HEK293T (cell line): Measurements from ENCODE around the gene LST1.

Experiments
- CTCF ChIA-PET: fragments of 350-600 bp; formaldehyde crosslinking; extraction: SDS; loops from one replicate; lab custom pipeline; 2021; ENCODE audit warnings: antibody characterized with exemption, inconsistent platforms; lab: Yijun Ruan, JAX
- POLR2A ChIA-PET: fragments of 350-600 bp; formaldehyde crosslinking; extraction: SDS; loops from one replicate; lab custom pipeline; 2020; ENCODE audit warnings: antibody characterized with exemption, inconsistent platforms; lab: Yijun Ruan, JAX
- DNase-seq: peaks from one replicate; pipeline ENCODE4 v3.0.0; 2012; ENCODE audit warnings: mixed read lengths; ENCODE audit errors: extremely low spot score
- ARNT ChIP-seq: fragments of 450-650 bp; IDR thresholded peaks from 2 replicates; pipeline ENCODE4 v1.6.1; 2017; ENCODE audit warnings: mild to moderate bottlenecking
- BHLHE40 ChIP-seq: fragments of 450-650 bp; IDR thresholded peaks from 2 replicates; pipeline ENCODE4 v1.6.1; 2016; ENCODE audit warnings: mild to moderate bottlenecking, moderate library complexity, borderline replicate concordance
- CTBP1 ChIP-seq: fragments of 450-650 bp; IDR thresholded peaks from 2 replicates; pipeline ENCODE4 v1.6.1; 2016; ENCODE audit warnings: borderline replicate concordance
- ELF4 ChIP-seq: fragments of 450-650 bp; IDR thresholded peaks from 2 replicates; pipeline ENCODE4 v1.6.1; 2017; ENCODE audit warnings: antibody characterized with exemption
- FOXA1 ChIP-seq: fragments of 450-650 bp; IDR thresholded peaks from 2 replicates; pipeline ENCODE4 v1.6.1; 2016; ENCODE audit warnings: mild to moderate bottlenecking
- FOXK2 ChIP-seq: fragments of 450-650 bp; IDR thresholded peaks from 2 replicates; pipeline ENCODE4 v1.6.1; 2016; ENCODE audit warnings: mild to moderate bottlenecking
- FOXM1 ChIP-seq: fragments of 450-650 bp; IDR thresholded peaks from 2 replicates; pipeline ENCODE4 v1.6.1; 2017; ENCODE audit warnings: mild to moderate bottlenecking, borderline replicate concordance
- HDGF ChIP-seq: fragments of 450-650 bp; IDR thresholded peaks from 2 replicates; pipeline ENCODE4 v1.6.1; 2017; ENCODE audit warnings: antibody characterized with exemption, borderline replicate concordance
- L3MBTL2 ChIP-seq: fragments of 450-650 bp; conservative IDR thresholded peaks from 2 replicates; pipeline ENCODE4 v1.6.1; 2016; ENCODE audit warnings: mild to moderate bottlenecking
- LEF1 ChIP-seq: fragments of 450-650 bp; IDR thresholded peaks from 2 replicates; pipeline ENCODE4 v1.6.1; 2017; ENCODE audit warnings: mild to moderate bottlenecking, borderline replicate concordance
- NFRKB ChIP-seq: fragments of 450-650 bp; IDR thresholded peaks from 2 replicates; pipeline ENCODE4 v1.6.1; 2016; ENCODE audit warnings: mild to moderate bottlenecking, moderate library complexity
- PKNOX1 ChIP-seq: fragments of 450-650 bp; IDR thresholded peaks from 2 replicates; pipeline ENCODE4 v1.6.1; 2016
- SP1 ChIP-seq: fragments of 450-650 bp; IDR thresholded peaks from 2 replicates; pipeline ENCODE4 v1.6.1; 2017
- SUZ12 ChIP-seq: fragments of 450-650 bp; IDR thresholded peaks from 2 replicates; pipeline ENCODE4 v1.6.1; 2016; ENCODE audit warnings: mild to moderate bottlenecking
- TARDBP ChIP-seq: fragments of 450-650 bp; IDR thresholded peaks from 2 replicates; pipeline ENCODE4 v1.6.1; 2016
- ZNF384 ChIP-seq: fragments of 450-650 bp; IDR thresholded peaks from 2 replicates; pipeline ENCODE4 v1.6.1; 2016

The LST1 gene

GRCh38 chr6:31636698-31637596 is 50.9 kb downstream of the LST1 start:
- TF ChIP-seq ARNT (no peak), LEF1 (no peak), SP1 (no peak), L3MBTL2 (no peak), NFRKB (no peak), FOXA1 (no peak), CTBP1 (no peak), SUZ12 (no peak), TARDBP (no peak), FOXK2 (no peak), PKNOX1 (no peak), ZNF384 (no peak), BHLHE40 (no peak), HDGF (no peak), ELF4 (no peak), FOXM1 (no peak)
- ChIA-PET POLR2A (interaction anchor here (0.6 to 3.7 kb wide), 10 partner anchors 9 to 90 kb away, joined by 3 to 20 read pairs (median 4); partner anchors contain the start of genes ATP6V1G2, BAG6, C6orf47 and GPANK1), CTCF (no interaction called here)
- DNase-seq: no peak
